A549 (cell line): ENCODE results near the gene PCNX2.

Experiments used
- EHF ChIP-seq: fragments of 250-450 bp; sonication (Bioruptor Pico); IDR thresholded peaks from 2 replicates; pipeline ENCODE4 v1.5.0; 2020; ENCODE audit warnings: mild to moderate bottlenecking
- NPAS2 ChIP-seq: fragments of 250-450 bp; sonication (Bioruptor Pico); IDR thresholded peaks from 2 replicates; pipeline ENCODE4 v1.8.0; 2022; ENCODE audit warnings: mild to moderate bottlenecking, moderate library complexity, borderline replicate concordance
- NR3C1 ChIP-seq: fragments of >200 bp; sonication (Bioruptor Twin); formaldehyde crosslinking; IDR thresholded peaks from 3 replicates; pipeline ENCODE4 v1.6.1; 2017
- POLR2A ChIP-seq: IDR thresholded peaks from 2 replicates; pipeline ENCODE4 v1.6.1; 2012; ENCODE audit warnings: mild to moderate bottlenecking, low read length
- REST ChIP-seq: fragments of 200-600 bp; sonication (generic); IDR thresholded peaks from 2 replicates; pipeline ENCODE4 v1.6.1; 2016; ENCODE audit warnings: antibody characterized with exemption, mild to moderate bottlenecking, moderate library complexity
- RFX5 ChIP-seq: fragments of 450-650 bp; IDR thresholded peaks from 2 replicates; pipeline ENCODE4 v1.7.1; 2014; ENCODE audit warnings: antibody characterized with exemption, mild to moderate bottlenecking, moderate library complexity
- SMC3 ChIP-seq: fragments of >200 bp; sonication (Bioruptor Twin); formaldehyde crosslinking; IDR thresholded peaks from 3 replicates; pipeline ENCODE4 v1.6.1; 2018; ENCODE audit warnings: inconsistent platforms
- TP53 ChIP-seq: fragments of 250-450 bp; sonication (Bioruptor Pico); IDR thresholded peaks from 2 replicates; pipeline ENCODE4 v1.5.0; 2021; ENCODE audit warnings: mild to moderate bottlenecking, moderate library complexity
- TF ChIP-seq, protein P1 (sequence below): fragments of >200 bp; sonication (Bioruptor Twin); formaldehyde crosslinking; IDR thresholded peaks from 3 replicates; pipeline ENCODE4 v1.5.1; 2016
- TF ChIP-seq, protein P2 (sequence below): fragments of >200 bp; sonication (Bioruptor Twin); formaldehyde crosslinking; IDR thresholded peaks from 3 replicates; pipeline ENCODE4 v1.6.1; 2016

GRCh38 chr1:233281711-233282581 lies 13.6 kb downstream of the PCNX2 start:
- no peak for TF ChIP-seq SMC3
- TF ChIP-seq REST = no peak
- TF ChIP-seq, protein P1, sequence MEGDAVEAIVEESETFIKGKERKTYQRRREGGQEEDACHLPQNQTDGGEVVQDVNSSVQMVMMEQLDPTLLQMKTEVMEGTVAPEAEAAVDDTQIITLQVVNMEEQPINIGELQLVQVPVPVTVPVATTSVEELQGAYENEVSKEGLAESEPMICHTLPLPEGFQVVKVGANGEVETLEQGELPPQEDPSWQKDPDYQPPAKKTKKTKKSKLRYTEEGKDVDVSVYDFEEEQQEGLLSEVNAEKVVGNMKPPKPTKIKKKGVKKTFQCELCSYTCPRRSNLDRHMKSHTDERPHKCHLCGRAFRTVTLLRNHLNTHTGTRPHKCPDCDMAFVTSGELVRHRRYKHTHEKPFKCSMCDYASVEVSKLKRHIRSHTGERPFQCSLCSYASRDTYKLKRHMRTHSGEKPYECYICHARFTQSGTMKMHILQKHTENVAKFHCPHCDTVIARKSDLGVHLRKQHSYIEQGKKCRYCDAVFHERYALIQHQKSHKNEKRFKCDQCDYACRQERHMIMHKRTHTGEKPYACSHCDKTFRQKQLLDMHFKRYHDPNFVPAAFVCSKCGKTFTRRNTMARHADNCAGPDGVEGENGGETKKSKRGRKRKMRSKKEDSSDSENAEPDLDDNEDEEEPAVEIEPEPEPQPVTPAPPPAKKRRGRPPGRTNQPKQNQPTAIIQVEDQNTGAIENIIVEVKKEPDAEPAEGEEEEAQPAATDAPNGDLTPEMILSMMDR = no peak
- no peak for TF ChIP-seq POLR2A
- no peak for TF ChIP-seq NPAS2 (CRISPR knock-in tag)
- TF ChIP-seq EHF (CRISPR knock-in tag) = no peak
- TF ChIP-seq, protein P2, sequence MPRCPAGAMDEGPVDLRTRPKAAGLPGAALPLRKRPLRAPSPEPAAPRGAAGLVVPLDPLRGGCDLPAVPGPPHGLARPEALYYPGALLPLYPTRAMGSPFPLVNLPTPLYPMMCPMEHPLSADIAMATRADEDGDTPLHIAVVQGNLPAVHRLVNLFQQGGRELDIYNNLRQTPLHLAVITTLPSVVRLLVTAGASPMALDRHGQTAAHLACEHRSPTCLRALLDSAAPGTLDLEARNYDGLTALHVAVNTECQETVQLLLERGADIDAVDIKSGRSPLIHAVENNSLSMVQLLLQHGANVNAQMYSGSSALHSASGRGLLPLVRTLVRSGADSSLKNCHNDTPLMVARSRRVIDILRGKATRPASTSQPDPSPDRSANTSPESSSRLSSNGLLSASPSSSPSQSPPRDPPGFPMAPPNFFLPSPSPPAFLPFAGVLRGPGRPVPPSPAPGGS = no peak
- TF ChIP-seq NR3C1 = no peak
- TF ChIP-seq RFX5 = no peak
- TF ChIP-seq TP53 (CRISPR knock-in tag) = no peak
